ENCODE measurements around the gene LRRC10B.

The LRRC10B gene

DNA sequence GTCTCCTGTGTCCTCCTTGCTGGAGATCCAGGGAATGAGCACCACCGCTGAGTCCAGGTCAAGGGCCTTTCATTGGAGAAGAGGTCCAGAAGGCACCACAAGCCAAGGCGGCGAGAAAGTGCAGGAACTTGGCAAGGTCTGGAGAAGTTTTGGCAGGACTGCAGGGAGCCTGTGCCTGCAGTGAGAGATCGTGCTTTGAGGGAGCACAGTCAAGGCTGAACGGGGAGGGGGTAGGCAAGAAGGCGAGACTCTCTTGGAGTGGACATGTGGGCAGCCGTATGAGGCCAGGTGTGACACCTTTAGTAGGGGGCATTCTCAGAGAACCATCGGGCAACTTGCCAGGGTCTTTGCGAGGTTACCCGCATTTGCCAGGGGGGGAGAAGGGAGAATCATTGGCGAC, 30.5 kb downstream of the LRRC10B start:
- in situ Hi-C loops (cut with MboI; ENCODE audit: low sequenced_read_pairs, unreplicated experiment): no loop called here
- TF ChIP-seq CTCF (IDR thresholded peaks at IDR 0.05; ENCODE audit: borderline replicate concordance, control extremely low read depth, extremely low read depth, insufficient read depth, missing control alignments): no peak
- DNase-seq (ENCODE audit: low spot score): no peak

DNA sequence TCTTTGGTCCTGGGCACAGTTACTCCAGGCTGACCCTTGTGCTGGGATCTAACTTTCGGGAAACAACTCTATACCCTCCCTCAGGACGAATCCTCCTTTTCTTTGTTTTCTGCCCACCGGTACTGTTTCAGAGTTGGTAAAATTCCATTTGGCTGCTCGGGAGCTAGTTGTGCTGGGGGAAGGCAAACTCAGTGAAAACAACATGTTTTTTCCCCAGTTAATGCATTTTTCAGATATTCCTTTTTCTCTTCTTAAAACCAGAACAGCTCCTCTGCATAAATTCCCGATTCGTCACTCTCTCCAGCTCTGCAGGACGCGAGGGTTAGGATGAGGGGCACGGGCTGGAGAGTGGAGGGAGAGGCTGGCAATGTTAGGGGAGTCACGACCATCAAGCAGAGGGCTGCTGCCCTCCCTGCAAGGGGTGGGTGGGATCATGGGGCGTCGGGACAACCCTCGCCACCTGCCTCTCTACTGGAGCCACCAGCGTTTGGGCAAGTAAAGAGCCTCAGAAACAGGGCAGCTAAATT, 31.3 kb downstream of the LRRC10B start:
- no peak for DNase-seq (ENCODE audit: low spot score)
- no peak for TF ChIP-seq CTCF (IDR thresholded peaks at IDR 0.05; ENCODE audit: borderline replicate concordance, control extremely low read depth, extremely low read depth, insufficient read depth, missing control alignments)
- in situ Hi-C loops (cut with MboI; ENCODE audit: low sequenced_read_pairs, unreplicated experiment): no loop called here

DNA sequence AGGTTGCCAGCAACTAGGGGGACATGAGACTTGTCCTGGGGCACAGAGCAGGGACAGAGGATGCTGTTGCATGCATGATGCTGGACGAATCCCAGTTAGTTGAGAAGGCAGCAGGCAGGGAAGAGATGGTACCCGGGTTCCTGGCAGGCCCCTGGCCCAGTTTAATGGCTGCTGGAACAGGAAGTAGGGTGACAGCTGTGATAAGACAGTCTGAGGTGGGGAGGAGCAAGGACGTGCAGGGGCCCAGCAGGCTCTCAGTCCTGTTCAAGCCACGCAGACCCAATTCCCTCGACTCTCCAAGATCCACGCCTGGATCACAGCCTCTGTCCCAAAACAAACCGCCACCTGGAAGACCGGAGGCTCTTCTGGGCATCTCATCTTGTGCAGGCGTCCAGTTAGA, 32.0 kb downstream of the LRRC10B start:
- in situ Hi-C loops (cut with MboI; ENCODE audit: low sequenced_read_pairs, unreplicated experiment): no loop called here
- no peak for DNase-seq (ENCODE audit: low spot score)
- TF ChIP-seq CTCF (IDR thresholded peaks at IDR 0.05; ENCODE audit: borderline replicate concordance, control extremely low read depth, extremely low read depth, insufficient read depth, missing control alignments): no peak

DNA sequence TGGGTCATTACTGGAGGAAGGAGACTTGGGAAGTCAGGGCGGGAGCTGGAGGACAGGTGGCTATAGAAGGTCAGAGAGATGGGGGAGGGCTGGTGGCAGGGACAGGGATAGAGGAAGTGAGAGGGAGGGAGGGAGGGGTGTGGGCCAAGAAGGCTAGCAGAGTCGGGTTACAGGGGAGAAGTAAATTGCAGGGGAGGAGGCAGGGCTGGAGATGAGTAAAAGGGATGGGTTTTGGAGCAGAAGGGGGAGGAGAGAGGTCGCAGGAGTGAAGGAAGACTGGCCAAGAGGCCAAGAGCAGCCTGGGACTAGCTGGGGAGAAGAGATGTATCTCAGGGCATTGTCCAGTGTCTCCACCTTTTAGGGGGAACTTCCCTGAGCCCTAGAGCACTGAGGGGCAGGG, 33.0 kb downstream of the LRRC10B start:
- DNase-seq (ENCODE audit: low spot score): peak; percentile 68
- no peak for TF ChIP-seq CTCF (IDR thresholded peaks at IDR 0.05; ENCODE audit: borderline replicate concordance, control extremely low read depth, extremely low read depth, insufficient read depth, missing control alignments)
- in situ Hi-C loops (cut with MboI; ENCODE audit: low sequenced_read_pairs, unreplicated experiment): no loop called here

DNA sequence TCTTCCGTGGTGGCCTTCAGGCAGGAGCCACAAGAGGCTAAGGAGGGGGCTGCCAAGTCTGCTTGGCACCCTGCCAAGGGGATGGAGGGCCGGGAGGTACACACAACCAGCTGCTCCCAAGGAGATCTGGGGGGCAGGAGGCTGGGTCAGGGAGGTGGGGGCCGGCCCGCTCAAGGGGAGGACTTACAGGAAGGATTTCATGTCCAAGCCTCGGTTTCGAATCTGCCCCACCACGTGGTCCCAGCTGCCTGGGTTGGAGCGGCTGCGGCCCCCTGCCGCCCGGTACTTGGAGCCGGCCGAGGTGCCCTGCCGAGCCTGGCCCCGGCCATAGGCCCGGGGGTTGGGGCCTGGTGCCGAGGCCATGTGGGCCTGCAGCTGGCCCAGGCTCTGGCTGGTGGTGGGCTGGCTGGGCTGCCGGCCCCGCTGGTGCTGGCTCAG, 33.5 kb downstream of the LRRC10B start:
- no peak for DNase-seq (ENCODE audit: low spot score)
- in situ Hi-C loops (cut with MboI; ENCODE audit: low sequenced_read_pairs, unreplicated experiment): no loop called here
- no peak for TF ChIP-seq CTCF (IDR thresholded peaks at IDR 0.05; ENCODE audit: borderline replicate concordance, control extremely low read depth, extremely low read depth, insufficient read depth, missing control alignments)

GRCh38 chr11:61542705-61543104, 34.2 kb downstream of the LRRC10B start:
- DNase-seq (ENCODE audit: low spot score): no peak
- TF ChIP-seq CTCF (IDR thresholded peaks at IDR 0.05; ENCODE audit: borderline replicate concordance, control extremely low read depth, extremely low read depth, insufficient read depth, missing control alignments): no peak
- in situ Hi-C loops (cut with MboI; ENCODE audit: low sequenced_read_pairs, unreplicated experiment): no loop called here
